Upper lobe of right lung (tissue), 1 donor: ENCODE data around the gene LNX1. TPM values are rescaled to one million over a fixed set of nuclear protein-coding genes. Genes with fewer than 3 reads are reported as not detected.
A peak's percentile ranks its signal among the peaks of the same experiment; 100 is the strongest.

Experiments used
- ATAC-seq: fragments of 200-7000 bp; cut with Tn5 transposase; one replicate; pipeline ENCODE4 v1.9.1; 2020; ENCODE audit warnings: mild to moderate bottlenecking, moderate library complexity
- DNase-seq: peaks from one replicate; pipeline ENCODE4 v3.0.0-alpha.2; 2020
- H3K27ac ChIP-seq: fragments of 200-600 bp; one replicate; pipeline ENCODE4 v1.8.0; 2022
- H3K27me3 ChIP-seq: fragments of 200-600 bp; one replicate; pipeline ENCODE4 v1.8.0; 2022; ENCODE audit warnings: mild to moderate bottlenecking
- H3K36me3 ChIP-seq: fragments of 200-600 bp; one replicate; pipeline ENCODE4 v1.8.0; 2022
- H3K4me1 ChIP-seq: fragments of 200-600 bp; one replicate; pipeline ENCODE4 v1.8.0; 2022
- H3K4me3 ChIP-seq: fragments of 200-600 bp; one replicate; pipeline ENCODE4 v1.8.0; 2022; ENCODE audit warnings: mild to moderate bottlenecking
- H3K9me3 ChIP-seq: fragments of 200-600 bp; one replicate; pipeline ENCODE4 v1.8.0; 2022
- intact Hi-C: fragments of 100-400 bp; cut with DNase I; formaldehyde crosslinking; loops from one replicate; pipeline ENCODE4 v1.11.0; 2022
- total RNA-seq: library from RNA; stranded (reverse); fragmentation: NEBNext Ultra II Directional; extraction: Animal tissue kit (Norgen Biotek cat#: 25700); gene quantifications from one replicate; pipeline ENCODE4 v1.2.1, GENCODE V29; 2021
- TF ChIP-seq, protein P1 (sequence below): fragments of 200-600 bp; IDR thresholded peaks from one replicate; pipeline ENCODE4 v1.8.0; 2022; ENCODE audit warnings: antibody characterized with exemption
- donor health status: DM: no; HTN: yes; CAD: no; lungs with severe emphysema.

Gene LNX1
- total RNA-seq, 1 donor from 2014 or later = 6.0 TPM

DNA sequence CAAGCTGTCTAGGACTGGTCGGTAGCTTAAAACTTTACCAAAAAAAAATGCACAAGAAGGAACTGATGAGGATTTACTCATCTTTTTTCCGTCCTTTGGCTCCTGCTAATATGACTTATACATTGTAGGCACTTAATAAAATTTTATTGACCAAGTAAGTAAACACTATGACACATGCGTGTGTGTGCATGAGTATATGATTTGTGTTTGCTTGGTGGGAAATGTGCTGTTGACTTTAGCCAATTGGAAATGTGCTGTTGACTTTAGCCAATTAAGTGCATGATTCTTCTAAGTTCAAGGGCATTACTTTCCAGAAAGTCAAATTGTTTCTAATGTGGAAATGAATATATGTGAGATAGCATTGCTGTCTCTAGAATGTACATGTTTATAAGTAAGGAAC is 135.5 kb downstream of the LNX1 start:
- no peak for ATAC-seq
- intact Hi-C loops = no loop called here
- no peaks in the 10 kb centered on the region for H3K4me1 ChIP-seq
- peaks cover 77% of the 10 kb centered on the region for H3K36me3 ChIP-seq
- no peaks in the 10 kb centered on the region for H3K9me3 ChIP-seq
- H3K27me3 ChIP-seq = no peaks in the 10 kb centered on the region
- TF ChIP-seq, protein P1, sequence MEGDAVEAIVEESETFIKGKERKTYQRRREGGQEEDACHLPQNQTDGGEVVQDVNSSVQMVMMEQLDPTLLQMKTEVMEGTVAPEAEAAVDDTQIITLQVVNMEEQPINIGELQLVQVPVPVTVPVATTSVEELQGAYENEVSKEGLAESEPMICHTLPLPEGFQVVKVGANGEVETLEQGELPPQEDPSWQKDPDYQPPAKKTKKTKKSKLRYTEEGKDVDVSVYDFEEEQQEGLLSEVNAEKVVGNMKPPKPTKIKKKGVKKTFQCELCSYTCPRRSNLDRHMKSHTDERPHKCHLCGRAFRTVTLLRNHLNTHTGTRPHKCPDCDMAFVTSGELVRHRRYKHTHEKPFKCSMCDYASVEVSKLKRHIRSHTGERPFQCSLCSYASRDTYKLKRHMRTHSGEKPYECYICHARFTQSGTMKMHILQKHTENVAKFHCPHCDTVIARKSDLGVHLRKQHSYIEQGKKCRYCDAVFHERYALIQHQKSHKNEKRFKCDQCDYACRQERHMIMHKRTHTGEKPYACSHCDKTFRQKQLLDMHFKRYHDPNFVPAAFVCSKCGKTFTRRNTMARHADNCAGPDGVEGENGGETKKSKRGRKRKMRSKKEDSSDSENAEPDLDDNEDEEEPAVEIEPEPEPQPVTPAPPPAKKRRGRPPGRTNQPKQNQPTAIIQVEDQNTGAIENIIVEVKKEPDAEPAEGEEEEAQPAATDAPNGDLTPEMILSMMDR = no peak
- no peak for DNase-seq
- no peak overlapping the region for H3K4me3 ChIP-seq
- no peak overlapping the region for H3K27ac ChIP-seq

DNA sequence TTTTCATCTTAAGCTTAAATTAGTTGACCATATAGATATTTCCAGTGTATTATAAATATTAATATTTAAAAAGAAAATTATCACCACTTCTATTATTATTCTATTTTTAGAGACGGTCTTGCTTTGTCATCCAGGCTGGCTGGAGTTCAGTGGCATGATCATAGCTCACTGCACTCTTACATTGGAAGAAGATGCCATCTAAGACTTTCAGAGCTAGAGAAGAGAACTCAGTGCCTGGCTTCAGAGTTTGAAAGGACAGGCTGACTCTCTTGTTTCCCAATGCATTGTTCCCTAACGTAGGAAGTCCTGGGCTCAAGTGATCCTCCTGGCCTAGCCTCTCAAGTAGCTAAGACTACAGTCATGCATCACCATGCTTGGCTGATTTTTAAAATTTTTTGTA is 137.9 kb downstream of the LNX1 start:
- Histone ChIP-seq H3K4me3 (no peak overlapping the region), H3K36me3 (peaks cover 53% of the 10 kb centered on the region), H3K4me1 (no peaks in the 10 kb centered on the region), H3K27me3 (no peaks in the 10 kb centered on the region), H3K27ac (no peak overlapping the region), H3K9me3 (no peaks in the 10 kb centered on the region)
- ATAC-seq = no peak
- no peak for DNase-seq
- intact Hi-C loops = no loop called here
- TF ChIP-seq, protein P1 = no peak

DNA sequence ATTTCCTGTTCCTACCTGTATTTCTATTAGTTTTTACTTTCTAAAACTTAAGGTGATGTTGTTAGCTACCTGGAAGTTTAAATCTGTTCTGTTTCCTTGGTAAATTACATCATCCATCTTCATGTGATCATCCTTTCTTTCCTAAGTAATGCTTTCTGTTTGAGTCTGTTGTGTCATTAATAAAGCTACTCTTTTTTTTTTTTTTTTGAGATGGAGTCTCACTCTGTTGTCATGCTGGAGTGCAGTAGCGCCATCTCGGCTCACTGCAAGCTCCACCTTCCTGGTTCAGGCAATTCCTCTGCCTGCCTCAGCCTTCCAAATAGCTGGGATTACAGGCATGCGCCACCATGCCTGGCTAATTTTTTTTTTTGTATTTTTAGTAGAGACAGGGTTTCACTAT is 140.5 kb downstream of the LNX1 start:
- Histone ChIP-seq H3K4me1 (no peaks in the 10 kb centered on the region), H3K36me3 (peaks cover 51% of the 10 kb centered on the region), H3K9me3 (no peaks in the 10 kb centered on the region), H3K27ac (no peak overlapping the region), H3K4me3 (no peak overlapping the region), H3K27me3 (no peaks in the 10 kb centered on the region)
- DNase-seq (no peak), ATAC-seq (no peak)
- intact Hi-C loops = no loop called here
- TF ChIP-seq, protein P1 = no peak

DNA sequence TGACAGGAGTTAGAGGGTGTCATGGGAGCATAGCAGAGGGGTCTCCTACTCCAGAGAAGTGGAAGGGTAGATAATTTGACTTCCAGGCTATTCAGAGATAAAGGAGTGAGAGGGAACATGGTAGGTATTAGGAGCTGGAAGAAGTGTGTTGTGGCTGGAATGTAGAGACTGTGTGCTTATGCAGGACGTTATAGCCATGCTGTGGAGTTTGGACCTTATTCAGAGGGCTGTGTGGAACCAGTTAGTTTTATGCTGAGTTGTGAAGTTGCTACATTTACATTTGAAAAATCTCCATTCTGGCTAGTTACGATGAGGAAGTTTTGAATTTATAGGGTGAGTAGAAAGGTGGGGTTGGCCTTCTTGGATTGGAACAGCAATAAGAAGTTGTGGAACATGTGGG is 146.3 kb downstream of the LNX1 start:
- Histone ChIP-seq H3K4me3 (no peak overlapping the region), H3K27me3 (no peaks in the 10 kb centered on the region), H3K9me3 (no peaks in the 10 kb centered on the region), H3K36me3 (peaks cover 46% of the 10 kb centered on the region), H3K4me1 (no peaks in the 10 kb centered on the region), H3K27ac (no peak overlapping the region)
- TF ChIP-seq, protein P1 = no peak
- intact Hi-C loops = no loop called here
- no peak for ATAC-seq
- no peak for DNase-seq

DNA sequence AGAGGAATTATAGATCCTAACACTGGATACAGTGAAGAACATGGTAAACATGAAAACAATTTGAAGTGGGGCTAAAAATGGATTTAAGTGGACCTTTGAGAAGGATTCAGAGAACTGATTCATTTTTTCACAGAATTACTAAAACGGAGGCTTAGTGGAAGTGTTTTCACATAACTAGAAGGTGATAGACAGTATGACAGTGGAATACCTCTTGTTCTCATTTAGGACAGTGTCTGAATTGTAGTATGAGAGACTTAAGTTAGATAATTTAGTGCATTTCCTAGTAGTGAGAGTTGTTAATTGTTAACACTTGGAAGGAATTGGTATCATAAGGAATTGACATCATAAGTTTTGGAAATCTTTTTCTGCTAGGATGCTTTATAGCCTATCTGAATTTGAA is 149.7 kb downstream of the LNX1 start:
- ATAC-seq (no peak), DNase-seq (no peak)
- H3K27me3 ChIP-seq = no peaks in the 10 kb centered on the region
- peaks cover 49% of the 10 kb centered on the region for H3K36me3 ChIP-seq
- H3K4me3 ChIP-seq = no peak overlapping the region
- intact Hi-C loops = no loop called here
- TF ChIP-seq, protein P1 = no peak
- no peak overlapping the region for H3K27ac ChIP-seq
- H3K4me1 ChIP-seq = no peaks in the 10 kb centered on the region
- no peaks in the 10 kb centered on the region for H3K9me3 ChIP-seq

DNA sequence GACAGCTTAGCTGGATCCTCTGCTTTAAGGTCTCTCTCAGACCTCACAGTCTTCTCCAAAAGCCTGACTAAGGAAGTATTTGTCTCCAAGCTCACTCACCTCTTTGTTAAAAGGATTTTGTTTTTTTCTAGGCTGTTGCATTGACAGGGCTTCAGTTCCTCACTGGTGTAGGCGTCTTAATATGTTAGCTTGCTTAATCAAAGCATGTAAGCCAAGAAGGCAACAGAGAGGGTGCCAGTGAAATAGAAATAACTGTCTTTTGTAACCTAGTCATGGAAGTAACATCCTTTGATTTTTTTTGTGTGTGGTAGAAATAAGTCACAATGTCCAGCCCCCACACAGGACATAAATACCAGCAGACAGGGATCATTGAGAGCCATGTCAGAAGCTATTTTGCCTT is 155.0 kb downstream of the LNX1 start:
- ATAC-seq = peak; percentile 34
- H3K4me3 ChIP-seq = no peak overlapping the region

More for the DNA sequence above, 155.0 kb downstream of the LNX1 start:
- TF ChIP-seq, protein P1 = no peak
- intact Hi-C loops = no loop called here
- Histone ChIP-seq H3K9me3 (no peaks in the 10 kb centered on the region), H3K27me3 (no peaks in the 10 kb centered on the region), H3K27ac (no peak overlapping the region), H3K36me3 (peaks cover 38% of the 10 kb centered on the region), H3K4me1 (no peaks in the 10 kb centered on the region)
- DNase-seq = no peak
